Measurements from ENCODE around the gene KRTAP26-1.

KRTAP26-1 gene

GRCh38 chr21:30269803-30270530 is 50.1 kb downstream of the KRTAP26-1 start:
- DNase-seq: no peak

All from NCI-H1436 (cell line).